ENCODE results near the gene KLHL33.

DNA sequence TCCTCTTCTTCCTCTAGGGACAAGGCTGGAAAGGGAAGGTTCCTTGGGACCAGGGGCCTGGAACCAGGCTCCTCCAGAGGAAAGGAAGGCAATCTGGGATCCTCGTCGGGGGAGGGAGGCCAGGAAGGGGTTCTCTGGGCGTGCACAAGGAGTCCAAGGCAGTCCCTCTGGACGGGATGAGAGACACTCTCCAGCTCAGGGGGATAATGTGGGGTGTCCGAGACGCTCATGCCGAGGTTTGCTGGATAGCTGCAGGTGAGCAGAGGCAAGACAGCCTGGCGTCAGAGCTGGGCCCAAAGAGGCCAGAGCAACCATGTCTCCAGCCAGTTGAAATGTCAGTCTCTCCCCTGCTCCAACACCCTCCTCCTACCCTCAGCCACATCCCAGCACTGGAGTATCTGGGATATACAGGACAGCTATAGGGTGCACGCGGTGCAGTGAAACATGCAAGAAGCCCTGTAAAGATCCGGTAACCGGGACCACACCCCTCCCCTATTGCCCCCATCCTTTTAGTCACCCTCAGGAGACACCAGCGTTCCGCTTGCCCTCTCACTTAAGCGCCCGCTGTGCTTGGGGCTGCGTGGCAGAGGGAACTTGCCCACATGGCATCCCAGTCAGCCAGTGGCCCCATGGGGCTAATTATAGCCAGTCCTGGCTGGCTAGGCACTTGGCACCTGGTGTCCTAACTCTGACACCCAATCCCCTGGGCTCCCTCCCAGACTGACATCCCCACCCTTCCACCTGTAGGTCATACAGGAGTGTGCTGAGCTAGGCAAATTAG lies at the start of gene KLHL33:
- TF ChIP-seq POLR2A (IDR thresholded peaks at IDR 0.05; ENCODE audit: low read depth, low read length) = no peak
- TF ChIP-seq TAF1 (IDR thresholded peaks at IDR 0.05; ENCODE audit: low read depth, low read length) = no peak
- TF ChIP-seq POLR2AphosphoS5 (IDR thresholded peaks at IDR 0.05; ENCODE audit: low read depth, low read length) = no peak
- no peak for TF ChIP-seq SPI1 (IDR thresholded peaks at IDR 0.05; ENCODE audit: low read depth, low read length)
- no peak for TF ChIP-seq PAX5 (IDR thresholded peaks at IDR 0.05; ENCODE audit: insufficient read depth, low read length, severe bottlenecking)

Measured in GM12891 (cell line).